Measurements from ENCODE around the gene MBP.
A peak's percentile ranks its signal among the peaks of the same experiment; 100 is the strongest.

The MBP gene

GRCh38 chr18:77133835-77134496 lies 1.4 kb upstream of the MBP start:
- peak; percentile 31 to 65 for DNase-seq

GRCh38 chr18:77133051-77133834 lies 660 bp upstream of the MBP start:
- no peak for DNase-seq

DNA sequence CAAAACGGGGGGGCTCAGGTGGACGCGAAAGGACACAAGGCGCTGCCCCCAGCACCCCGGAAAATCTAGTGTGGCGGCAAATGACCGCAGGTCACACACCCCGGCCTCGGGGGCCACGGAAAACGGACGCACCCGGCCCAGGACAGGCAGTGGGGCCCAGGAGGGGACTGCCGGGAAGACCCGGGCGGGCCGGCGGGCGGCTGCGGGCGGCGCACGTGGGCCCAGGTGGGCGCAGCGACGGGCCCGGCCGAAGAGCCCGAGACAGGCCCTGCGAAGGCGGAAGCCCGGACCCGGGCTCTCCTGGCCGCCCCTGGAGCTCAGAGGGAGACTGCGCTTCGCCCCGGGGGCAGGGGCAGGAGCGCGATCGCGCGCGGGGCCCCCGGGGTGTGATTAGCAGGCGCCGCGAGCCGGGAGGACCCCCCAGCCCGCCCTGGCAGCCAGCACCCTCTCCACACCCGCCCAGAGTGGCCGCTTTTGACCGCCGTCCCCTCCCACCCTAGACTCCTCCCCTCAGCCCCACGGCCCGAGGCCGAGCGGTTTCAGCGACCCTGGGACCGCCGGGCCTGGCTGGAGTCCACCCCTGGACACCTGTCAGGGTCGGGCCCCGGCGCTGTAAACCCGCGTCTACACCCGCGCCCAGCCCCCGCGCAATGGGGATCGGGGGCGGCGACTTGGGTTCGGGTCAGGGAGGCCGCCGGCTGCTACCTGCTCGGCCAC lies 773 bp downstream of the MBP start:
- DNase-seq: peak; percentile 33 to 59

DNA sequence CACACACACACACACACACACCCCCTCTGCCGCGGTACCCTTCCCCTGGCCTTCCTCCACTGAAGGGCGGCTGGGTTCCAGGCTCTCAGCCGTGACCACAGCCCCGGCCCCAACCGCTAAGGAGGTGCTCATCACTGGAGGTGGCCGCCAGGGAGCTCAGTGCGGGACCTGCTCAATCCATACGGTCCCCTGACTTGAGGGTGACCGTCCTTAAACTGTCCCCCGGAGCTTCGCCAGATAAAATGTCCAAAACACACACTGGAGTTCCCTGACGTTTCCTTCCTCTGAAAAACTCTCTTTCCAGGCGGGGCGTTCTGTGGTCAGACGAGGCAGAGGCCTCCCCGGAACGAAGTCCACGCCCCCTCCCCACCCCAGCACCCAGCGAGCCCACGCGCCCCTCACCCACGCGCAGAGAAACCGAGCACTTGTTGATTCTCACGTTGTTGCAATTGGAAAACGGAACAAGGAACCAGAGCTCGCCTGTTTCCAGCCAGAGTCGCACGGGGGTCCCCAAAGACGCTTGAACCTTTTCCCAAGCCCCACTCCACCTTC lies 1.4 kb downstream of the MBP start:
- peak; percentile 51 to 74 for DNase-seq

DNA sequence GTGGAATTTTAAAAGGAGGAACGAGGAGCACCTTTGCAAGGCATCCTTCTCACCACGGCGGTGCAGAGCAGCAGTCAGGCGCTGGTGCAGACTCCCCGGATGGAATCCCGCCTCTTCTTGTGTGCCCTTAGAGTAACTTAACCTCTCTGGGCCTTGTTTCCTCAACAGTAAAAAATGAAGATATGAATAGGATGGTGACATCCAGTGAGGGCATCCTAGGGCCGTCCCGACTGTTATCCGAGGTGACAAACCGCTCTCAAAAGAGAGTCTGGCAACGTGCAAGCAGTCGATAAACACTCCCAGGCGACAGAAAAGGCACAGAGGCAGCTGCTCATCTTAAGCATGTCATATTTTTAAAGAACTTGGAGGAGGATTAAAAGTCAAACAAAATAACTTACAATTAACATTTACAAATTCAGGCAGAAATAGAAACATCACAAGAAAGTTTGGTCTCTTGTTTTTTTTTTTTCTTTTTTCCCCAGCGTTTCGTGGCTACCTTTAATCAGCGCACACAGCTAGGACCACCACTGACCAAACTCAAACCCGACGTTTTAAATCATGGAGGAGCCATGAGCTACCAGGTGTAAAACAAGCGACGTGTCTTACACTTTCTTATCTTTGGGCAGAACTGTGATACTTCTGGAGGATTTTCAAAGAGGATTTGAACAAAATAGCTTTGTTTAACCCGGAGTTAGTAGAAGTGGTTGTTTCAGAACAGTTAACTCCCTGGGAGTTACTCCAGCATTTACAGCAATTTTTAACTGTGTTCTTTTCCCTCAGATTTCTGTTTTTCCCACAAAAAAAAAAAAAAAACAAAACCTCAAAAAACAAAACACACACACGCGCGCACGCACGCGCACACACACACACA lies 2.1 kb downstream of the MBP start:
- peak; percentile 17 to 29 for DNase-seq

- DNase-seq: no peak
These were observed 3.4 kb downstream of the MBP start for GRCh38 chr18:77129150-77129551.

DNA sequence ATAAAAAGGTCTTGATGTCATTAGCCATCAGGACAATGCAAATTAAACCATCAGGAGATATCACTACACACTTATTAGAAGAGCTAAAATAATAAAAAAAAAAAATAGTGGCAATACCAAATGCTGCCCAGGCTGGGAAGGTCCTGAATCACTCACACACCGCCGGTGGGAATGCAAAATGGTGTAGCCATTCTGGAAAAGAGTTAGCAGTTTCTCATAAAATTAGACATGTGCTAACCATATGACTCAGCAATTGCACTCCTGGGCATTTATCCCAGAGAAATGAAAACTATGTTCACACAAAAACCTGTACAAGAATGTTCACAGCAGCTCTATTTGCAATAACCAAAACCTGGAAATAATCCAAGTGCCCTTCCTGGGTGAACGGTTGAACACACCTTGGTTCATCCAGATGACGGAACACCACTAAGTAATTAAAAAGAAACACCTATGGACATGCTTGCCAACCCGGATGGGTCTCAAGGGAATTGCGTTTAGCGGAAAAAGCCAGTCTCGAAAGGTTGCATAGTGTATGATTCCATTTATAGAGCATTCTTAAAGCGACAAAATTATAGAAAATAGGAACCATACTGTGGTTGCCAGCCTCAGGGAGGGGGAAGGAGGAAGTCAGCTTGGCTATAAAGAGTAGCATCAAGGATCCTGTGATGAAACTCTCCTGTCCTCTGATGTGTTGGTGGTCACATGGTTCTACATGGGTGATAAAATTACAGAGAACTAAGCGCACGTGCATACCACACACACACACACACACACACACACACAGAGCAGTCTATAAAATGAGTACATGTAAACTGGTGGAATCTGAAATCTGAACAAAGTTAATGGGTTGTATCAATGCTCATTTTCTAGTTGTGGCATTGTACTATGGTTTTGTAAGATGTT lies 4.6 kb downstream of the MBP start:
- peak; percentile 67 to 70 for DNase-seq

DNA sequence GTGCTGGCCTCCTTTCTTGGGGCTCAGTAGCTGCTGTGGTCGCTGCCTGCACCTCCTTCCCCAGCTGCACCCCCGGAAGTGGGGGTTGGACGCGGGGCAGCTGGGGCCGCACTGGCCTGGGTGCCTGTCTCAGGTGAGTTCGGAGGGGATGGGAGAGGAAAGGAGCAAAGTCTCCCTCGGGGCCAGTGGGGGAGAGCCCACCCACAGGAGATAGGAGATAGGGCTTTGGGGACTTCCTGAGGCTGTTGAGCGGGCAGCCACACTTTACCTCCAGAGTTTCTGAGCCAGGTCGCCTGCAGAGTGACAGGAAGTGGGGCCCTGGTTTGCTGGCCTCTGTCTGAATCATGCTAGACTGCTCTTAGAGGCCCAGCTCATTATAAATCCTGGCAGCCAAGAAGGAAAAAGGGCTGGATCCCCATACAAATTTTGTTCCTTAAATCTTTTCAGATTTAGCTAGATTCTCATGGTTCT lies 8.1 kb downstream of the MBP start:
- DNase-seq: peak; percentile 49 to 52

GRCh38 chr18:77123320-77124231 lies 9.0 kb downstream of the MBP start:
- no peak for DNase-seq

- DNase-seq: no peak
These were observed 11.1 kb downstream of the MBP start for GRCh38 chr18:77121523-77121922.

GRCh38 chr18:77119851-77120491 lies 12.6 kb downstream of the MBP start:
- DNase-seq: no peak

DNA sequence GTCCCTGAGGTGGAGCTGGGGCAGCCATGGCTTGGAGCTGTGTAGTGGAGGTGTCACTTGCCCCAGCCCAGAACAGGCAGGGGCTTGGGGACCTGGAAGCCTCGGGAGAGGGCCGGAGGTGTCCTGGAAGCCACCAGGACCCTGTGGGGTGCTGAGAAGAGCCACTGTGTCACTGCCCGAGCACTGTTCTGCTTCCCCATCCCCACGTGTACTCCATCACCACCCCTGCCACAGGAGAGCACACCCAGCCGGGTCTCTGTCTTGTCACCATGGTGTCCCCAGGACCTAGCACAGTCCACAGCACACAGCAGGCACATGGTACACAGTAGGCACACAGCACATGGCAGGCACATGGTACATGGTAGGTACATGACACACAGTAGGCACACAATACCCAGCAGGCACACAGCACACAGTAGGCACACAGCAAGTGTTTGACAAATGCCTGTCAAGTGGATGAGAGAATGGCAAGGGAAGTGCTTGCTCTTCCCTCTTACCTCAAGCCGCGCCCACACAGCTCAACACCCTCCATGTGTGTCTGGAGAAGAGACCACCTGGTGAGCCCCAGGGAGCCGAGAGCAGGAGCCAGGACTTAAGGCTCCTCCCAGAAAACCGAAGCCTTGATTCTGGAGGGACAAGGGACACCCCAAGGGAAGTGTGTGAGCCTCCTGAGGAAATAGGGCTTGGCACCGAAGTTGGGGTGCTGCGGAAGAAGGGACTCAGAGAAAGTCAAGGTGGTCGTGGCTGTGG lies 13.3 kb downstream of the MBP start:
- DNase-seq: no peak

GRCh38 chr18:77118256-77119090 lies 14.1 kb downstream of the MBP start:
- no peak for DNase-seq

DNA sequence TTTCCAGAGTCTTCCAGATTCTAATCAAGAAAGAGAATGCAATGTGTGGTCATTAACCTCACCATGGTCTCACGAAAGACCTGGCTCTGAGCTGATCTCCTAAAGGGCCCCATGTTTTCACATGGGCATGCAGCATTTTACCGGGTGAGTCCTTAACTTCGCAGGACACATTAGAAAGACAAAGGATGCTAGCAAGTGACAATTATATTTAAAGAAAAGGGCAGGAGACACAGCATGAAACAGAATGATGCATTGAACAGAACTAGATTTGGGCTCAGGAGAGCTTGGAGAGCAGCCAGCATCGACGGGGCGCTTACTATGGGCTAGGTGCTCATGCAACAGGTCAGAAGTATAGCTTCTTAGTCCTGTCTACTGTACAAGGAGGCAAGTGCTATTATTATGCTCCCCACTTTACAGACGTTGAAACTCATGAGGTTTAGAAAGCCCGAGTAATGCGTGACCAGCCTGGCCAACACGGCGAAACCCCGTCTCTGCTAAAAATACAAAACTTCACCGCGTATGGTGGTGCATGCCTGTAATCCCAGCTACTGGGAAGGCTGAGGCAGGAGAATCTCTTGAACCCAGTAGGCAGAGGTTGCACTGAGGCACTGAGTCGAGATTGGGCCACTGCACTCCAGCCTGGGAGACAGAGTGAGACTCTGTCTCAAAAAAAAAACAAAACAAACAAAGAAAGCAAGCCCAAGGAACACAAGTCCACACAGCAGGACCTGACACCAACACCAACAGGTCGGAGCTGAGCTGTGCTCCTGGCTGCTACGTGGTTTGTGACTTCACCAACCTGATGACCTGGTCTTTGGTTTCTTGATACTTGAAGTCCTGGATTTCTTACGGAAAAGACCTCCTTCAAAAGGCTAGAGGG lies 16.1 kb downstream of the MBP start:
- no peak for DNase-seq

GRCh38 chr18:77115192-77115953 lies 17.2 kb downstream of the MBP start:
- no peak for DNase-seq
